H1 (cell line): ENCODE measurements around the gene ANO6. TPM values are rescaled to one million over a fixed set of nuclear protein-coding genes. Genes with fewer than 3 reads are reported as not detected.

ENCODE experiments used
- CHD2 ChIP-seq: IDR thresholded peaks from 2 replicates; pipeline ENCODE4 v1.6.1; 2012; ENCODE audit warnings: low read length, improper control_type of control experiment
- HDAC6 ChIP-seq: IDR thresholded peaks from one replicate; pipeline ENCODE4 v1.7.1; 2012; ENCODE audit warnings: low read depth, mild to moderate bottlenecking, inconsistent platforms, low read length, moderate library complexity
- RAD21 ChIP-seq, 2 experiments: IDR thresholded peaks in 1 of 2; conservative IDR thresholded peaks in 1 of 2; 2 replicates each; pipeline ENCODE4 v1.6.1; 2011; ENCODE audit warnings: low read depth in 2 of 2, low read length in 2 of 2, improper control_type of control experiment in 1 of 2, inconsistent platforms in 1 of 2, mild to moderate bottlenecking in 1 of 2, moderate library complexity in 1 of 2
- RFX5 ChIP-seq: IDR thresholded peaks from 2 replicates; pipeline ENCODE4 v1.6.1; 2011; ENCODE audit warnings: low read depth, low read length, improper control_type of control experiment, borderline replicate concordance
- TBP ChIP-seq: IDR thresholded peaks from 2 replicates; pipeline ENCODE4 v1.6.1; 2011; ENCODE audit warnings: low read depth, low read length, improper control_type of control experiment
- polyA plus RNA-seq, 7 experiments: library from polyadenylated mRNA; depleted of rRNA in 3 of 7; stranded (reverse) in 5 of 7; unstranded in 2 of 7; fragments of >200 nt in 5 of 7; fragments of 200-250 nt in 2 of 7; gene quantifications; 1 replicate in 5 of 7; 2 replicates in 1 of 7; 4 replicates in 1 of 7; pipeline versions ENCODE4 v1.2.1 to v1.2.3, GENCODE V29; 2011 to 2013; ENCODE audit warnings: missing spikeins in 2 of 7, mixed read lengths in 2 of 7
- total RNA-seq: library from RNA; stranded (reverse); fragmentation: NEBNext Ultra II Directional; extraction: Animal tissue kit (Norgen Biotek cat#: 25700); gene quantifications from 2 replicates; pipeline ENCODE4 v1.2.1, GENCODE V29; 2021
- TF ChIP-seq, protein P1 (sequence below), 3 experiments: IDR thresholded peaks; 1 replicate in 2 of 3; 2 replicates in 1 of 3; pipeline versions ENCODE4 v1.5.1 to v1.6.1; 2011; ENCODE audit warnings: low read length in 3 of 3, mild to moderate bottlenecking in 3 of 3, inconsistent platforms in 2 of 3, low read depth in 1 of 3, moderate library complexity in 1 of 3; ENCODE audit not compliant: insufficient read depth in 1 of 3; ENCODE audit errors: control extremely low read depth in 1 of 3
- TF ChIP-seq, protein P2 (sequence below): fragments of 300-600 bp; sonication (generic); IDR thresholded peaks from 2 replicates; pipeline ENCODE4 v1.7.1; 2012; ENCODE audit warnings: low read length, moderate library complexity, mild to moderate bottlenecking, inconsistent platforms; ENCODE audit not compliant: insufficient replicate concordance

Gene ANO6
- total and polyA plus RNA-seq, 2 of the 8 experiments (the other 6 are each of a cell fraction or from before 2014, with no cell fraction given) = 15.1 to 39.7 TPM

DNA sequence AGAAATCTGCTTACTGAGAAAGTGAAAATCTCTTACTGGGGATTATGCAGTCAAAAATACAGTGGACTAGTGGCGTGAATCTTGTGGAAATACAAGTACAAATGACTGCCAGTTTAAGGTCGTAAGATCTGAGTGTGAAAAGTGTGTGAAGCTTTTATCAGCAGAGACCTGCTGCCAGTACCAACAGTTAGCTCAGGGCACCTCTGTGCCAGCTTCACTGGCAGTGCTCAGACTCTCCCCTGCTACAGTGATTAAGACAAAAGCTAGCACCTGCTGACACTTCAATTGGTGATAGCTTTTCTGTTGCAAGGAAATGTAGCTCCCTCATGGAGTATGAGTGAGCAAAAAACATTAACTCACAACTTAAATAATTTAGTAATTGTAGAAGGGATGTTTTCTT is 185.1 kb downstream of the ANO6 start (continued):
- TF ChIP-seq, protein P1, sequence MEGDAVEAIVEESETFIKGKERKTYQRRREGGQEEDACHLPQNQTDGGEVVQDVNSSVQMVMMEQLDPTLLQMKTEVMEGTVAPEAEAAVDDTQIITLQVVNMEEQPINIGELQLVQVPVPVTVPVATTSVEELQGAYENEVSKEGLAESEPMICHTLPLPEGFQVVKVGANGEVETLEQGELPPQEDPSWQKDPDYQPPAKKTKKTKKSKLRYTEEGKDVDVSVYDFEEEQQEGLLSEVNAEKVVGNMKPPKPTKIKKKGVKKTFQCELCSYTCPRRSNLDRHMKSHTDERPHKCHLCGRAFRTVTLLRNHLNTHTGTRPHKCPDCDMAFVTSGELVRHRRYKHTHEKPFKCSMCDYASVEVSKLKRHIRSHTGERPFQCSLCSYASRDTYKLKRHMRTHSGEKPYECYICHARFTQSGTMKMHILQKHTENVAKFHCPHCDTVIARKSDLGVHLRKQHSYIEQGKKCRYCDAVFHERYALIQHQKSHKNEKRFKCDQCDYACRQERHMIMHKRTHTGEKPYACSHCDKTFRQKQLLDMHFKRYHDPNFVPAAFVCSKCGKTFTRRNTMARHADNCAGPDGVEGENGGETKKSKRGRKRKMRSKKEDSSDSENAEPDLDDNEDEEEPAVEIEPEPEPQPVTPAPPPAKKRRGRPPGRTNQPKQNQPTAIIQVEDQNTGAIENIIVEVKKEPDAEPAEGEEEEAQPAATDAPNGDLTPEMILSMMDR (IDR thresholded peaks at IDR 0.05; ENCODE audit: control extremely low read depth in 1 of 3, insufficient read depth in 1 of 3, low read depth in 1 of 3, low read length in 3 of 3) = no peak
- TF ChIP-seq TBP (no peak), HDAC6 (no peak), CHD2 (no peak), RAD21 (IDR thresholded peaks at IDR 0.05 in 1 of 2, conservative IDR thresholded peaks at IDR 0.05 in 1 of 2; ENCODE audit: low read depth in 2 of 2, low read length in 2 of 2) (no peak), RFX5 (no peak)
- TF ChIP-seq, protein P2, sequence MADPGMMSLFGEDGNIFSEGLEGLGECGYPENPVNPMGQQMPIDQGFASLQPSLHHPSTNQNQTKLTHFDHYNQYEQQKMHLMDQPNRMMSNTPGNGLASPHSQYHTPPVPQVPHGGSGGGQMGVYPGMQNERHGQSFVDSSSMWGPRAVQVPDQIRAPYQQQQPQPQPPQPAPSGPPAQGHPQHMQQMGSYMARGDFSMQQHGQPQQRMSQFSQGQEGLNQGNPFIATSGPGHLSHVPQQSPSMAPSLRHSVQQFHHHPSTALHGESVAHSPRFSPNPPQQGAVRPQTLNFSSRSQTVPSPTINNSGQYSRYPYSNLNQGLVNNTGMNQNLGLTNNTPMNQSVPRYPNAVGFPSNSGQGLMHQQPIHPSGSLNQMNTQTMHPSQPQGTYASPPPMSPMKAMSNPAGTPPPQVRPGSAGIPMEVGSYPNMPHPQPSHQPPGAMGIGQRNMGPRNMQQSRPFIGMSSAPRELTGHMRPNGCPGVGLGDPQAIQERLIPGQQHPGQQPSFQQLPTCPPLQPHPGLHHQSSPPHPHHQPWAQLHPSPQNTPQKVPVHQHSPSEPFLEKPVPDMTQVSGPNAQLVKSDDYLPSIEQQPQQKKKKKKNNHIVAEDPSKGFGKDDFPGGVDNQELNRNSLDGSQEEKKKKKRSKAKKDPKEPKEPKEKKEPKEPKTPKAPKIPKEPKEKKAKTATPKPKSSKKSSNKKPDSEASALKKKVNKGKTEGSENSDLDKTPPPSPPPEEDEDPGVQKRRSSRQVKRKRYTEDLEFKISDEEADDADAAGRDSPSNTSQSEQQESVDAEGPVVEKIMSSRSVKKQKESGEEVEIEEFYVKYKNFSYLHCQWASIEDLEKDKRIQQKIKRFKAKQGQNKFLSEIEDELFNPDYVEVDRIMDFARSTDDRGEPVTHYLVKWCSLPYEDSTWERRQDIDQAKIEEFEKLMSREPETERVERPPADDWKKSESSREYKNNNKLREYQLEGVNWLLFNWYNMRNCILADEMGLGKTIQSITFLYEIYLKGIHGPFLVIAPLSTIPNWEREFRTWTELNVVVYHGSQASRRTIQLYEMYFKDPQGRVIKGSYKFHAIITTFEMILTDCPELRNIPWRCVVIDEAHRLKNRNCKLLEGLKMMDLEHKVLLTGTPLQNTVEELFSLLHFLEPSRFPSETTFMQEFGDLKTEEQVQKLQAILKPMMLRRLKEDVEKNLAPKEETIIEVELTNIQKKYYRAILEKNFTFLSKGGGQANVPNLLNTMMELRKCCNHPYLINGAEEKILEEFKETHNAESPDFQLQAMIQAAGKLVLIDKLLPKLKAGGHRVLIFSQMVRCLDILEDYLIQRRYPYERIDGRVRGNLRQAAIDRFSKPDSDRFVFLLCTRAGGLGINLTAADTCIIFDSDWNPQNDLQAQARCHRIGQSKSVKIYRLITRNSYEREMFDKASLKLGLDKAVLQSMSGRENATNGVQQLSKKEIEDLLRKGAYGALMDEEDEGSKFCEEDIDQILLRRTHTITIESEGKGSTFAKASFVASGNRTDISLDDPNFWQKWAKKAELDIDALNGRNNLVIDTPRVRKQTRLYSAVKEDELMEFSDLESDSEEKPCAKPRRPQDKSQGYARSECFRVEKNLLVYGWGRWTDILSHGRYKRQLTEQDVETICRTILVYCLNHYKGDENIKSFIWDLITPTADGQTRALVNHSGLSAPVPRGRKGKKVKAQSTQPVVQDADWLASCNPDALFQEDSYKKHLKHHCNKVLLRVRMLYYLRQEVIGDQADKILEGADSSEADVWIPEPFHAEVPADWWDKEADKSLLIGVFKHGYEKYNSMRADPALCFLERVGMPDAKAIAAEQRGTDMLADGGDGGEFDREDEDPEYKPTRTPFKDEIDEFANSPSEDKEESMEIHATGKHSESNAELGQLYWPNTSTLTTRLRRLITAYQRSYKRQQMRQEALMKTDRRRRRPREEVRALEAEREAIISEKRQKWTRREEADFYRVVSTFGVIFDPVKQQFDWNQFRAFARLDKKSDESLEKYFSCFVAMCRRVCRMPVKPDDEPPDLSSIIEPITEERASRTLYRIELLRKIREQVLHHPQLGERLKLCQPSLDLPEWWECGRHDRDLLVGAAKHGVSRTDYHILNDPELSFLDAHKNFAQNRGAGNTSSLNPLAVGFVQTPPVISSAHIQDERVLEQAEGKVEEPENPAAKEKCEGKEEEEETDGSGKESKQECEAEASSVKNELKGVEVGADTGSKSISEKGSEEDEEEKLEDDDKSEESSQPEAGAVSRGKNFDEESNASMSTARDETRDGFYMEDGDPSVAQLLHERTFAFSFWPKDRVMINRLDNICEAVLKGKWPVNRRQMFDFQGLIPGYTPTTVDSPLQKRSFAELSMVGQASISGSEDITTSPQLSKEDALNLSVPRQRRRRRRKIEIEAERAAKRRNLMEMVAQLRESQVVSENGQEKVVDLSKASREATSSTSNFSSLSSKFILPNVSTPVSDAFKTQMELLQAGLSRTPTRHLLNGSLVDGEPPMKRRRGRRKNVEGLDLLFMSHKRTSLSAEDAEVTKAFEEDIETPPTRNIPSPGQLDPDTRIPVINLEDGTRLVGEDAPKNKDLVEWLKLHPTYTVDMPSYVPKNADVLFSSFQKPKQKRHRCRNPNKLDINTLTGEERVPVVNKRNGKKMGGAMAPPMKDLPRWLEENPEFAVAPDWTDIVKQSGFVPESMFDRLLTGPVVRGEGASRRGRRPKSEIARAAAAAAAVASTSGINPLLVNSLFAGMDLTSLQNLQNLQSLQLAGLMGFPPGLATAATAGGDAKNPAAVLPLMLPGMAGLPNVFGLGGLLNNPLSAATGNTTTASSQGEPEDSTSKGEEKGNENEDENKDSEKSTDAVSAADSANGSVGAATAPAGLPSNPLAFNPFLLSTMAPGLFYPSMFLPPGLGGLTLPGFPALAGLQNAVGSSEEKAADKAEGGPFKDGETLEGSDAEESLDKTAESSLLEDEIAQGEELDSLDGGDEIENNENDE = no peak
- TF ChIP-seq, all 59 proteins: peak for 0
